ENCODE data around the gene SEC23B. TPM values are rescaled to one million over a fixed set of nuclear protein-coding genes. Genes with fewer than 3 reads are reported as not detected.

SEC23B gene
- total and polyA plus RNA-seq, 2 of the 8 experiments (the other 6 are each of a cell fraction or from before 2014, with no cell fraction given): 53.3 to 62.8 TPM

- WGBS, 2 experiments (ENCODE audit: extremely low coverage in 1 of 2, insufficient coverage in 1 of 2, insufficient read length in 1 of 2, insufficient replicate concordance in 2 of 2, low coverage in 1 of 2, low lambda C conversion rate in 2 of 2, missing lambda C conversion rate in 1 of 2): 93% methylated on average over 4 of the region's 4 CpGs; no CpG with 5 or more reads in 1 of the 2 experiments
- POLR2A ChIA-PET (ENCODE audit: partially characterized antibody): no interaction called here
- no peak overlapping the region for H3K4me3 ChIP-seq (ENCODE audit: extremely low read depth in 1 of 4, insufficient read depth in 2 of 4, low read depth in 3 of 4, low read length in 4 of 4)
- no peak overlapping the region for H2AFZ ChIP-seq (ENCODE audit: low read length)
- H3K79me2 ChIP-seq (ENCODE audit: control insufficient read depth in 1 of 2, insufficient read depth in 2 of 2, low read length in 2 of 2): no peaks in the 10 kb centered on the region
- no peaks in the 10 kb centered on the region for H3K27me3 ChIP-seq (replicated peaks in 1 of 4; ENCODE audit: control insufficient read depth in 3 of 4, extremely low read depth in 1 of 4, insufficient read depth in 3 of 4, low read length in 3 of 4)
- H3K4me2 ChIP-seq (ENCODE audit: insufficient read depth in 1 of 2, low read depth in 2 of 2, low read length in 2 of 2): no peak overlapping the region
- H3K9me3 ChIP-seq (ENCODE audit: insufficient read depth in 2 of 2, low read depth in 1 of 2, low read length in 1 of 2): no peaks in the 10 kb centered on the region
- no peak overlapping the region for H2BK5ac ChIP-seq (ENCODE audit: low read depth, low read length)
- no peak overlapping the region for H3K56ac ChIP-seq (replicated peaks; ENCODE audit: insufficient read length, low read depth, low read length)
- DNase-seq (ENCODE audit: low read depth in 1 of 2, low spot score in 2 of 2) (no peak), FAIRE-seq (no peak)
- no peak overlapping the region for H3K9ac ChIP-seq (replicated peaks in 1 of 4; ENCODE audit: extremely low read depth in 1 of 4, low read depth in 3 of 4, low read length in 3 of 4)
- H4K8ac ChIP-seq (ENCODE audit: extremely low read depth, insufficient read depth, low read length): no peak overlapping the region
- H2AK5ac ChIP-seq (ENCODE audit: low read depth, low read length): no peak overlapping the region
- no peaks in the 10 kb centered on the region for H4K20me1 ChIP-seq (replicated peaks in 1 of 2; ENCODE audit: control insufficient read depth in 1 of 2, insufficient read depth in 2 of 2, low read length in 2 of 2)
- no peak overlapping the region for H3K27ac ChIP-seq (ENCODE audit: low read depth, low read length)
- H3K4ac ChIP-seq (replicated peaks; ENCODE audit: insufficient read length, low read depth, low read length): no peak overlapping the region
- H3K4me1 ChIP-seq (replicated peaks in 1 of 4; ENCODE audit: control insufficient read depth in 3 of 4, insufficient read depth in 4 of 4, low read length in 3 of 4): no peaks in the 10 kb centered on the region
- no peak overlapping the region for H3K14ac ChIP-seq (ENCODE audit: insufficient read length)
- no peaks in the 10 kb centered on the region for H3K79me1 ChIP-seq (ENCODE audit: low read depth, low read length)
- H4K5ac ChIP-seq (ENCODE audit: insufficient read length, low read depth, low read length): no peak overlapping the region
- H2BK120ac ChIP-seq (replicated peaks; ENCODE audit: low read depth, low read length): no peak overlapping the region
- H3K36me3 ChIP-seq (ENCODE audit: control insufficient read depth in 2 of 4, insufficient read depth in 4 of 4, low read length in 3 of 4): peaks cover 5 to 46% (median 28%) of the 10 kb centered on the region in 4 experiments; a peak in 7 of 8 replicates
- no peak overlapping the region for H2BK15ac ChIP-seq (ENCODE audit: low read length)
- H2BK12ac ChIP-seq (ENCODE audit: low read depth, low read length): no peak overlapping the region
- no peaks in the 10 kb centered on the region for H3K23me2 ChIP-seq (ENCODE audit: low read depth, low read length)
- H4K91ac ChIP-seq (replicated peaks; ENCODE audit: insufficient read length, low read length): no peak overlapping the region
- H3K18ac ChIP-seq (ENCODE audit: extremely low read depth, low read length): no peak overlapping the region
- H2BK20ac ChIP-seq (ENCODE audit: low read length): no peak overlapping the region
- CTCF ChIA-PET (ENCODE audit: partially characterized antibody): interaction anchor here (0.7 kb wide), 1 partner anchor 311 kb away, joined by 3 read pairs; no protein-coding TSS in a partner anchor
- no peak overlapping the region for H3K23ac ChIP-seq (ENCODE audit: insufficient read length)
- TF ChIP-seq CTCF (IDR thresholded peaks at IDR 0.05; ENCODE audit: control extremely low read depth in 1 of 3, insufficient read depth in 1 of 3, low read depth in 1 of 3, low read length in 3 of 3): no peak
- no peak for TF ChIP-seq SIN3A (conservative IDR thresholded peaks at IDR 0.05 in 1 of 2, IDR thresholded peaks at IDR 0.05 in 1 of 2; ENCODE audit: low read depth in 1 of 2, low read length in 2 of 2)
- no peak for TF ChIP-seq TEAD4 (IDR thresholded peaks at IDR 0.05; ENCODE audit: low read depth, low read length)
- no peak for TF ChIP-seq TCF12 (IDR thresholded peaks at IDR 0.05; ENCODE audit: low read depth, low read length)
- TF ChIP-seq SP1 (IDR thresholded peaks at IDR 0.05; ENCODE audit: low read depth, low read length): no peak
- no peak for TF ChIP-seq USF2 (IDR thresholded peaks at IDR 0.05; ENCODE audit: low read length)
- no peak for TF ChIP-seq EZH2 (IDR thresholded peaks at IDR 0.05; ENCODE audit: low read depth, low read length, severe bottlenecking)
- TF ChIP-seq RAD21 (IDR thresholded peaks at IDR 0.05 in 1 of 2, conservative IDR thresholded peaks at IDR 0.05 in 1 of 2; ENCODE audit: low read depth in 2 of 2, low read length in 2 of 2): no peak
- TF ChIP-seq E2F6 (IDR thresholded peaks at IDR 0.05): no peak
These were observed 26.1 kb upstream of the SEC23B start for GRCh38 chr20:18481596-18481995.

Data from H1 (cell line).